Breast epithelium (tissue), 3 donors: ENCODE results near the gene SFXN2.

Experiments
- CTCF ChIP-seq, 3 donors: fragments of 450-650 bp; IDR thresholded peaks; one replicate each; pipeline ENCODE4 v1.5.1; 2016 to 2017; ENCODE audit warnings: antibody characterized with exemption in 3 of 3, mild to moderate bottlenecking in 3 of 3, moderate library complexity in 3 of 3
- POLR2A ChIP-seq: fragments of 450-650 bp; IDR thresholded peaks from one replicate; pipeline ENCODE4 v1.6.1; 2016; ENCODE audit warnings: antibody characterized with exemption, mild to moderate bottlenecking, moderate library complexity

- no peak for TF ChIP-seq POLR2A
- TF ChIP-seq CTCF (IDR thresholded peaks at IDR 0.05), result no peak
These were observed 40.5 kb upstream of the SFXN2 start for GRCh38 chr10:102673819-102674511.
